NCI-H82 treated with DMSO at 0.1 percent for 48 hours (cell line): Measurements from ENCODE around the gene MAP2K1.
"Not testable (repeated sequence)": the region's sequence is repeated elsewhere in the genome, so short reads cannot be mapped to it uniquely, and the experiment has no call there.

ENCODE experiments used
- DNase-seq: peaks from one replicate; lab custom pipeline; 2025; ENCODE audit not compliant: unreplicated experiment; lab: John Stamatoyannopoulos, UW

Gene MAP2K1

GRCh38 chr15:66474135-66474534 is 87.4 kb downstream of the MAP2K1 start:
- no peak for DNase-seq

GRCh38 chr15:66474963-66475362 is 88.3 kb downstream of the MAP2K1 start:
- no peak for DNase-seq

- DNase-seq = no peak
These were observed 89.8 kb downstream of the MAP2K1 start for GRCh38 chr15:66476535-66476934.

GRCh38 chr15:66477011-66477410 is 90.3 kb downstream of the MAP2K1 start:
- no peak for DNase-seq

GRCh38 chr15:66480267-66480666 is 93.6 kb downstream of the MAP2K1 start:
- DNase-seq = no peak

- DNase-seq = no peak
These were observed 94.6 kb downstream of the MAP2K1 start for GRCh38 chr15:66481107-66481856.

- no peak for DNase-seq
These were observed 95.8 kb downstream of the MAP2K1 start for GRCh38 chr15:66482539-66482938.

GRCh38 chr15:66483131-66483566 is 96.4 kb downstream of the MAP2K1 start:
- DNase-seq = no peak

- no peak for DNase-seq
These were observed 97.9 kb downstream of the MAP2K1 start for GRCh38 chr15:66484539-66485112.

- DNase-seq = no peak
These were observed 100.2 kb downstream of the MAP2K1 start for GRCh38 chr15:66486887-66487286.

GRCh38 chr15:66488525-66488924 is 101.8 kb downstream of the MAP2K1 start:
- no peak for DNase-seq

GRCh38 chr15:66489179-66489791 is 102.6 kb downstream of the MAP2K1 start:
- DNase-seq = no peak

GRCh38 chr15:66491846-66492245 is 105.1 kb downstream of the MAP2K1 start:
- no peak for DNase-seq

- DNase-seq = no peak
These were observed 107.5 kb downstream of the MAP2K1 start for GRCh38 chr15:66494262-66494661.

GRCh38 chr15:66496951-66497501 is 110.3 kb downstream of the MAP2K1 start:
- no peak for DNase-seq

- peak; percentile 72 for DNase-seq
These were observed 111.1 kb downstream of the MAP2K1 start, which contains the start of gene SNAPC5 for GRCh38 chr15:66497502-66498455. TSS of gene SNAPC5 (minus strand) at chr15:66497762. CDS start at chr15:66497731, 31 bp downstream.

- no peak for DNase-seq
These were observed 112.0 kb downstream of the MAP2K1 start for GRCh38 chr15:66498501-66499386.

GRCh38 chr15:66500346-66500745 is 113.6 kb downstream of the MAP2K1 start:
- DNase-seq = not testable (repeated sequence)

- DNase-seq = no peak
These were observed 115.8 kb downstream of the MAP2K1 start for GRCh38 chr15:66502491-66502890.
